K562 (cell line): ENCODE results near the gene LTBP2. TPM values are rescaled to one million over a fixed set of nuclear protein-coding genes. Genes with fewer than 3 reads are reported as not detected.

Source experiments
- ATAC-seq: fragments of 200-7000 bp; cut with Tn5 transposase; 3 replicates; pipeline ENCODE4 v1.9.1; 2020; ENCODE audit warnings: moderate library complexity
- BruUV-seq: library from RNA; stranded (reverse); fragments of 400-500 nt; replicated peaks from 2 replicates; lab custom pipeline; 2021; lab: Mats Ljungman, UMichigan
- CTCF ChIA-PET: fragments of 300-600 bp; formaldehyde crosslinking; extraction: SDS; loops from one replicate; lab custom pipeline; 2021; ENCODE audit warnings: low intra/inter-chr PET ratio; lab: Yijun Ruan, JAX
- POLR2A ChIA-PET: fragments of 300-600, 350-650 bp; sonication (Branson Sonifier 250); formaldehyde crosslinking; extraction: SDS; loops from one replicate; lab custom pipeline; 2021; ENCODE audit warnings: antibody characterized with exemption, inconsistent platforms; lab: Yijun Ruan, JAX
- DNase-seq, 4 experiments: peaks; one replicate each; pipeline versions ENCODE4 v3.0.0 to v3.0.0-alpha.2; 2011 to 2018; ENCODE audit warnings: low spot score in 3 of 4, mixed read lengths in 3 of 4; ENCODE audit errors: extremely low read depth in 1 of 4
- FAIRE-seq: peaks from 2 replicates; lab custom pipeline; 2011; peaks lifted over from hg19 to GRCh38; lab: Jason Lieb, UNC
- H2AFZ ChIP-seq: 2 replicates; pipeline ENCODE4 v1.6.0; 2011; ENCODE audit warnings: low read depth, low read length, control low read depth, inconsistent platforms
- H3K27ac ChIP-seq: fragments of 200-600 bp; 3 replicates; pipeline ENCODE4 v1.8.0; 2011; ENCODE audit warnings: low read depth, mild to moderate bottlenecking, control low read depth, inconsistent platforms, low read length, moderate library complexity, mixed read lengths; ENCODE audit errors: extremely low read depth
- H3K27me3 ChIP-seq, 2 experiments: fragments of 300-600 bp in 1 of 2; 2 replicates in 1 of 2; 3 replicates in 1 of 2; pipeline versions ENCODE4 v1.6.0 to v1.8.0; 2011; ENCODE audit warnings: inconsistent platforms in 2 of 2, low read length in 2 of 2, mild to moderate bottlenecking in 1 of 2, mixed read lengths in 1 of 2, moderate library complexity in 1 of 2; ENCODE audit not compliant: control insufficient read depth in 2 of 2, insufficient read depth in 2 of 2
- H3K36me3 ChIP-seq: fragments of 300-600 bp; 3 replicates; pipeline ENCODE4 v1.8.0; 2011; ENCODE audit warnings: mild to moderate bottlenecking, low read length, inconsistent platforms; ENCODE audit not compliant: control insufficient read depth, insufficient read depth
- H3K4me1 ChIP-seq, 2 experiments: fragments of 200-600 bp in 1 of 2; replicated peaks in 1 of 2; 2 replicates in 1 of 2; 3 replicates in 1 of 2; pipeline versions ENCODE4 v1.5.1 to v1.8.0; 2011; ENCODE audit warnings: inconsistent platforms in 2 of 2, low read length in 2 of 2, mild to moderate bottlenecking in 1 of 2, mixed read lengths in 1 of 2, moderate library complexity in 1 of 2; ENCODE audit not compliant: control insufficient read depth in 2 of 2, insufficient read depth in 2 of 2
- H3K4me2 ChIP-seq: 2 replicates; pipeline ENCODE4 v1.6.1; 2011; ENCODE audit warnings: low read length, control low read depth, inconsistent platforms, mixed read lengths; ENCODE audit not compliant: insufficient read depth
- H3K4me3 ChIP-seq: fragments of 200-600 bp; sonication (generic), shearing (Covaris generic); 2 replicates; pipeline ENCODE4 v1.5.1; 2016; ENCODE audit warnings: control low read depth, inconsistent platforms
- H3K79me2 ChIP-seq: fragments of 200-600 bp; 3 replicates; pipeline ENCODE4 v1.8.0; 2011; ENCODE audit warnings: low read length, inconsistent platforms; ENCODE audit not compliant: control insufficient read depth, insufficient read depth
- H3K9ac ChIP-seq, 2 experiments: 2 replicates each; pipeline versions ENCODE4 v1.6.0 to v1.6.1; 2011; ENCODE audit warnings: low read depth in 2 of 2, low read length in 2 of 2, control low read depth in 1 of 2, inconsistent platforms in 1 of 2, mild to moderate bottlenecking in 1 of 2, mixed read lengths in 1 of 2; ENCODE audit not compliant: insufficient read depth in 1 of 2
- H3K9me1 ChIP-seq: one replicate; pipeline ENCODE4 v1.6.0; 2011; ENCODE audit warnings: inconsistent platforms, mild to moderate bottlenecking, low read length, moderate library complexity; ENCODE audit not compliant: control insufficient read depth, insufficient read depth
- H3K9me3 ChIP-seq: replicated peaks from 2 replicates; pipeline ENCODE4 v1.5.1; 2011; ENCODE audit warnings: low read depth, low read length, inconsistent platforms; ENCODE audit not compliant: control insufficient read depth, insufficient read depth
- H4K20me1 ChIP-seq: replicated peaks from 2 replicates; pipeline ENCODE4 v1.6.1; 2011; ENCODE audit warnings: low read length, inconsistent platforms, mixed read lengths; ENCODE audit not compliant: control insufficient read depth, insufficient read depth
- CTBP1 ChIP-seq: fragments of 450-650 bp; IDR thresholded peaks from 2 replicates; pipeline ENCODE4 v1.6.1; 2016; ENCODE audit warnings: borderline replicate concordance
- FOXK1 ChIP-seq: sonication (generic); formaldehyde crosslinking; IDR thresholded peaks from 2 replicates; pipeline ENCODE4 v1.8.0; 2022; ENCODE audit warnings: missing genetic modification reagents, mild to moderate bottlenecking, borderline replicate concordance
- ILK ChIP-seq: fragments of 450-650 bp; IDR thresholded peaks from 2 replicates; pipeline ENCODE4 v1.6.1; 2016; ENCODE audit warnings: missing genetic modification characterization, low read depth, mild to moderate bottlenecking, missing compliant biosample characterization, moderate library complexity, borderline replicate concordance
- MCM7 ChIP-seq, 2 experiments: fragments of 450-650 bp; IDR thresholded peaks; 2 replicates each; pipeline ENCODE4 v1.6.1; 2016 to 2018
- MEIS2 ChIP-seq: fragments of 450-650 bp; IDR thresholded peaks from 2 replicates; pipeline ENCODE4 v1.6.1; 2014; ENCODE audit warnings: mild to moderate bottlenecking; ENCODE audit not compliant: partially characterized antibody
- NELFE ChIP-seq: IDR thresholded peaks from 2 replicates; pipeline ENCODE4 v1.6.1; 2011; ENCODE audit warnings: mild to moderate bottlenecking; ENCODE audit not compliant: insufficient read depth, insufficient read length
- TCF3 ChIP-seq: sonication (generic); formaldehyde crosslinking; IDR thresholded peaks from 2 replicates; pipeline ENCODE4 v1.4.0; 2020; ENCODE audit warnings: mild to moderate bottlenecking, missing genetic modification reagents
- THRA ChIP-seq: fragments of 450-650 bp; IDR thresholded peaks from 2 replicates; pipeline ENCODE4 v1.6.1; 2017; ENCODE audit warnings: mild to moderate bottlenecking, moderate library complexity
- ZNF408 ChIP-seq: fragments of 250-450 bp; sonication (Bioruptor Pico); IDR thresholded peaks from 2 replicates; pipeline ENCODE4 v1.4.0; 2020; ENCODE audit warnings: low read depth, mild to moderate bottlenecking, moderate library complexity
- ZNF717 ChIP-seq: fragments of 250-450 bp; sonication (Bioruptor Pico); IDR thresholded peaks from 2 replicates; pipeline ENCODE4 v1.5.0; 2021
- WGBS: fragments of 100-300 bp; shearing (Covaris generic); methylation state at CpG from one replicate; pipeline ENCODE4 v1.1.6; 2016; ENCODE audit warnings: low coverage, mixed read lengths; ENCODE audit not compliant: insufficient coverage; ENCODE audit errors: missing lambda C conversion rate; 5-methylcytosine and 5-hydroxymethylcytosine counted together
- in situ Hi-C: fragments of 300-500 bp; cut with MboI; formaldehyde crosslinking; loops from 4 replicates; pipeline ENCODE4 v1.15.0; 2018; ENCODE audit warnings: inconsistent platforms, mixed read lengths
- intact Hi-C: fragments of 100-400 bp; cut with micrococcal nuclease; formaldehyde crosslinking; loops from 2 replicates; pipeline ENCODE4 v1.14.2; 2022
- polyA plus RNA-seq, 8 experiments: library from polyadenylated mRNA; depleted of rRNA in 4 of 8; stranded (reverse) in 5 of 8; unstranded in 3 of 8; fragments of >200 nt; fragmentation: Nextera tagmentation in 2 of 8; fragmentation: Illumina TruSeq in 1 of 8; extraction: Ambion mirVana in 2 of 8; extraction: Trizol in 1 of 8; gene quantifications; 2 replicates each; pipeline versions ENCODE4 v1.2.1 to v1.2.3, GENCODE V29; 2011 to 2014; ENCODE audit warnings: inconsistent platforms in 1 of 8, missing spikeins in 1 of 8
- total RNA-seq, 7 experiments: library from RNA; depleted of rRNA in 6 of 7; stranded (reverse); fragments of >200 nt in 6 of 7; fragmentation: Illumina TruSeq in 2 of 7; extraction: Trizol in 2 of 7; gene quantifications; 2 replicates each; pipeline versions ENCODE4 v1.2.1 to v1.2.3, GENCODE V29; 2011 to 2021; ENCODE audit warnings: low replicate concordance in 1 of 7
- TF ChIP-seq, protein P1 (sequence below): fragments of 250-450 bp; sonication (Bioruptor Pico); IDR thresholded peaks from 2 replicates; pipeline ENCODE4 v1.4.0; 2020
- TF ChIP-seq, protein P2 (sequence below): IDR thresholded peaks from 2 replicates; pipeline ENCODE4 v1.6.1; 2011; ENCODE audit not compliant: insufficient read length; ENCODE audit errors: extremely low read depth

LTBP2 gene
- total and polyA plus RNA-seq, 9 of the 15 experiments (the other 6 are each of a cell fraction or from before 2014, with no cell fraction given): under 0.01 to 0.18 (median 0.03) TPM; not detected in 3

GRCh38 chr14:74610866-74611649, 979 bp downstream of the LTBP2 start:
- H3K9me3 ChIP-seq: no peaks in the 10 kb centered on the region
- CTCF ChIA-PET: interaction anchor here (1.7 kb wide), 1 partner anchor 184 kb away, joined by 6 read pairs; no protein-coding TSS in a partner anchor
- H3K9ac ChIP-seq: no peak overlapping the region
- H3K4me2 ChIP-seq: no peak overlapping the region
- no peaks in the 10 kb centered on the region for H3K36me3 ChIP-seq
- no peak for ATAC-seq
- no peaks in the 10 kb centered on the region for H3K9me1 ChIP-seq
- no peak for FAIRE-seq
- POLR2A ChIA-PET: no interaction called here
- H3K27ac ChIP-seq: no peak overlapping the region
- BruUV-seq: no TSS peak
- no peak overlapping the region for H3K4me3 ChIP-seq
- 61% methylated on average over 18 of the region's 65 CpGs for WGBS
- no peaks in the 10 kb centered on the region for H3K79me2 ChIP-seq
- 0 out of 2 replicates have a peak, but pooled peaks cover 3% of the 10 kb centered on the region for H4K20me1 ChIP-seq
- intact Hi-C loops: no loop called here
- peaks cover 2 to 9% of the 10 kb centered on the region in 2 experiments; a peak in 2 of 5 replicates for H3K27me3 ChIP-seq
- H2AFZ ChIP-seq: no peak overlapping the region
- in situ Hi-C loops: loop anchor here (5.0 kb wide), 1 partner anchor 186 kb away; no protein-coding TSS in a partner anchor
- DNase-seq: no peak
- peaks cover under 1 to 17% of the 10 kb centered on the region in 2 experiments; a peak in 4 of 5 replicates for H3K4me1 ChIP-seq
- TF ChIP-seq ILK (tag) (no peak), ZNF408 (CRISPR knock-in tag) (no peak), FOXK1 (CRISPR knock-in tag) (no peak), CTBP1 (no peak), THRA (no peak), TCF3 (CRISPR knock-in tag) (no peak), MCM7 (IDR thresholded peaks at IDR 0.05) (no peak), ZNF717 (CRISPR knock-in tag) (no peak), MEIS2 (no peak), NELFE (no peak)
- TF ChIP-seq, protein P1, sequence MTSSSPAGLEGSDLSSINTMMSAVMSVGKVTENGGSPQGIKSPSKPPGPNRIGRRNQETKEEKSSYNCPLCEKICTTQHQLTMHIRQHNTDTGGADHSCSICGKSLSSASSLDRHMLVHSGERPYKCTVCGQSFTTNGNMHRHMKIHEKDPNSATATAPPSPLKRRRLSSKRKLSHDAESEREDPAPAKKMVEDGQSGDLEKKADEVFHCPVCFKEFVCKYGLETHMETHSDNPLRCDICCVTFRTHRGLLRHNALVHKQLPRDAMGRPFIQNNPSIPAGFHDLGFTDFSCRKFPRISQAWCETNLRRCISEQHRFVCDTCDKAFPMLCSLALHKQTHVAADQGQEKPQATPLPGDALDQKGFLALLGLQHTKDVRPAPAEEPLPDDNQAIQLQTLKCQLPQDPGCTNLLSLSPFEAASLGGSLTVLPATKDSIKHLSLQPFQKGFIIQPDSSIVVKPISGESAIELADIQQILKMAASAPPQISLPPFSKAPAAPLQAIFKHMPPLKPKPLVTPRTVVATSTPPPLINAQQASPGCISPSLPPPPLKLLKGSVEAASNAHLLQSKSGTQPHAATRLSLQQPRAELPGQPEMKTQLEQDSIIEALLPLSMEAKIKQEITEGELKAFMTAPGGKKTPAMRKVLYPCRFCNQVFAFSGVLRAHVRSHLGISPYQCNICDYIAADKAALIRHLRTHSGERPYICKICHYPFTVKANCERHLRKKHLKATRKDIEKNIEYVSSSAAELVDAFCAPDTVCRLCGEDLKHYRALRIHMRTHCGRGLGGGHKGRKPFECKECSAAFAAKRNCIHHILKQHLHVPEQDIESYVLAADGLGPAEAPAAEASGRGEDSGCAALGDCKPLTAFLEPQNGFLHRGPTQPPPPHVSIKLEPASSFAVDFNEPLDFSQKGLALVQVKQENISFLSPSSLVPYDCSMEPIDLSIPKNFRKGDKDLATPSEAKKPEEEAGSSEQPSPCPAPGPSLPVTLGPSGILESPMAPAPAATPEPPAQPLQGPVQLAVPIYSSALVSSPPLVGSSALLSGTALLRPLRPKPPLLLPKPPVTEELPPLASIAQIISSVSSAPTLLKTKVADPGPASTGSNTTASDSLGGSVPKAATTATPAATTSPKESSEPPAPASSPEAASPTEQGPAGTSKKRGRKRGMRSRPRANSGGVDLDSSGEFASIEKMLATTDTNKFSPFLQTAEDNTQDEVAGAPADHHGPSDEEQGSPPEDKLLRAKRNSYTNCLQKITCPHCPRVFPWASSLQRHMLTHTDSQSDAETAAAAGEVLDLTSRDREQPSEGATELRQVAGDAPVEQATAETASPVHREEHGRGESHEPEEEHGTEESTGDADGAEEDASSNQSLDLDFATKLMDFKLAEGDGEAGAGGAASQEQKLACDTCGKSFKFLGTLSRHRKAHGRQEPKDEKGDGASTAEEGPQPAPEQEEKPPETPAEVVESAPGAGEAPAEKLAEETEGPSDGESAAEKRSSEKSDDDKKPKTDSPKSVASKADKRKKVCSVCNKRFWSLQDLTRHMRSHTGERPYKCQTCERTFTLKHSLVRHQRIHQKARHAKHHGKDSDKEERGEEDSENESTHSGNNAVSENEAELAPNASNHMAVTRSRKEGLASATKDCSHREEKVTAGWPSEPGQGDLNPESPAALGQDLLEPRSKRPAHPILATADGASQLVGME (CRISPR knock-in tag): no peak
- TF ChIP-seq, protein P2, sequence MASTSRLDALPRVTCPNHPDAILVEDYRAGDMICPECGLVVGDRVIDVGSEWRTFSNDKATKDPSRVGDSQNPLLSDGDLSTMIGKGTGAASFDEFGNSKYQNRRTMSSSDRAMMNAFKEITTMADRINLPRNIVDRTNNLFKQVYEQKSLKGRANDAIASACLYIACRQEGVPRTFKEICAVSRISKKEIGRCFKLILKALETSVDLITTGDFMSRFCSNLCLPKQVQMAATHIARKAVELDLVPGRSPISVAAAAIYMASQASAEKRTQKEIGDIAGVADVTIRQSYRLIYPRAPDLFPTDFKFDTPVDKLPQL: no peak
